IMR-90 (cell line): ENCODE results near the gene PLPPR3. TPM values are rescaled to one million over a fixed set of nuclear protein-coding genes. Genes with fewer than 3 reads are reported as not detected.

Experiments used
- ATAC-seq: fragments of 200-7000 bp; cut with Tn5 transposase; 2 replicates; pipeline ENCODE4 v1.9.1; 2020; ENCODE audit warnings: low read depth, mild to moderate bottlenecking, moderate library complexity
- BruUV-seq: library from RNA; stranded (reverse); fragments of 400-500 nt; replicated peaks from 2 replicates; lab custom pipeline; 2021; lab: Mats Ljungman, UMichigan
- CTCF ChIA-PET: fragments of 300-600 bp; formaldehyde crosslinking; extraction: SDS; loops from one replicate; lab custom pipeline; 2021; ENCODE audit warnings: antibody characterized with exemption; lab: Yijun Ruan, JAX
- POLR2A ChIA-PET: fragments of 300-600 bp; sonication (Branson Sonifier 250); formaldehyde crosslinking; loops from one replicate; lab custom pipeline; 2022; ENCODE audit warnings: antibody characterized with exemption; ENCODE audit not compliant: unreplicated experiment; lab: Charles Lee
- DNase-seq: peaks from one replicate; pipeline ENCODE4 v3.0.0; 2013
- H2AFZ ChIP-seq: replicated peaks from 2 replicates; pipeline ENCODE3; 2013; ENCODE audit warnings: low read length, mild to moderate bottlenecking; ENCODE audit not compliant: poor library complexity
- H2AK5ac ChIP-seq: 2 replicates; pipeline ENCODE4 v1.6.1; 2013; ENCODE audit warnings: low read depth, low read length, inconsistent platforms
- H2AK9ac ChIP-seq: replicated peaks from 2 replicates; pipeline ENCODE3; 2013; ENCODE audit warnings: mild to moderate bottlenecking, low read depth, low read length, moderate library complexity; ENCODE audit not compliant: poor library complexity
- H2BK120ac ChIP-seq: 2 replicates; pipeline ENCODE4 v1.6.1; 2013; ENCODE audit warnings: low read depth, low read length, inconsistent platforms
- H2BK15ac ChIP-seq: 3 replicates; pipeline ENCODE4 v1.6.1; 2013; ENCODE audit warnings: low read depth, low read length, inconsistent platforms
- H2BK20ac ChIP-seq: 2 replicates; pipeline ENCODE4 v1.6.1; 2013; ENCODE audit warnings: low read depth, mild to moderate bottlenecking, inconsistent platforms, low read length, moderate library complexity
- H2BK5ac ChIP-seq: 2 replicates; pipeline ENCODE4 v1.6.1; 2013; ENCODE audit warnings: mild to moderate bottlenecking, low read depth, low read length, inconsistent platforms; ENCODE audit not compliant: poor library complexity, severe bottlenecking
- H3K14ac ChIP-seq: replicated peaks from 2 replicates; pipeline ENCODE4 v1.6.1; 2013; ENCODE audit warnings: low read depth, low read length, inconsistent platforms
- H3K18ac ChIP-seq: 2 replicates; pipeline ENCODE4 v1.6.1; 2013; ENCODE audit warnings: low read depth, low read length, control low read depth
- H3K23ac ChIP-seq: 2 replicates; pipeline ENCODE4 v1.6.1; 2013; ENCODE audit warnings: low read depth, low read length, inconsistent platforms
- H3K27ac ChIP-seq: 2 replicates; pipeline ENCODE4 v1.5.1; 2013; ENCODE audit warnings: mild to moderate bottlenecking, control low read depth, low read length; ENCODE audit not compliant: insufficient read depth
- H3K27me3 ChIP-seq: 2 replicates; pipeline ENCODE4 v1.6.1; 2013; ENCODE audit warnings: low read length; ENCODE audit not compliant: control insufficient read depth, insufficient read depth
- H3K36me3 ChIP-seq: 2 replicates; pipeline ENCODE4 v1.6.1; 2013; ENCODE audit warnings: low read length, mixed read lengths; ENCODE audit not compliant: control insufficient read depth, insufficient read depth
- H3K4ac ChIP-seq: 2 replicates; pipeline ENCODE4 v1.6.1; 2013; ENCODE audit warnings: low read depth, low read length, inconsistent platforms
- H3K4me1 ChIP-seq: 2 replicates; pipeline ENCODE4 v1.6.1; 2013; ENCODE audit warnings: low read length, mixed read lengths; ENCODE audit not compliant: control insufficient read depth, insufficient read depth
- H3K4me2 ChIP-seq: 2 replicates; pipeline ENCODE4 v1.6.1; 2013; ENCODE audit warnings: low read depth, mild to moderate bottlenecking, control low read depth, low read length, moderate library complexity
- H3K4me3 ChIP-seq: 2 replicates; pipeline ENCODE4 v1.5.1; 2013; ENCODE audit warnings: low read depth, mild to moderate bottlenecking, control low read depth, low read length, moderate library complexity; ENCODE audit not compliant: insufficient read depth
- H3K56ac ChIP-seq: 2 replicates; pipeline ENCODE4 v1.6.1; 2013; ENCODE audit warnings: low read length, inconsistent platforms; ENCODE audit not compliant: insufficient read depth; ENCODE audit errors: extremely low read depth
- H3K79me1 ChIP-seq, 2 experiments: 2 replicates each; pipeline ENCODE4 v1.6.1; 2013; ENCODE audit warnings: low read length in 2 of 2, inconsistent platforms in 1 of 2, low read depth in 1 of 2
- H3K9ac ChIP-seq: 2 replicates; pipeline ENCODE4 v1.6.1; 2013; ENCODE audit warnings: low read depth, low read length, control low read depth
- H3K9me1 ChIP-seq: 2 replicates; pipeline ENCODE4 v1.6.1; 2013; ENCODE audit warnings: low read length, inconsistent platforms; ENCODE audit not compliant: insufficient read depth
- H3K9me3 ChIP-seq: 2 replicates; pipeline ENCODE4 v1.6.1; 2013; ENCODE audit warnings: low read length; ENCODE audit not compliant: control insufficient read depth, insufficient read depth
- H4K20me1 ChIP-seq: 2 replicates; pipeline ENCODE4 v1.6.1; 2013; ENCODE audit warnings: low read length, inconsistent platforms; ENCODE audit not compliant: insufficient read depth
- H4K5ac ChIP-seq: 2 replicates; pipeline ENCODE4 v1.6.1; 2013; ENCODE audit warnings: mild to moderate bottlenecking, low read depth, low read length, control low read depth
- H4K8ac ChIP-seq, 2 experiments: 2 replicates each; pipeline ENCODE4 v1.6.1; 2013; ENCODE audit warnings: low read depth in 2 of 2, low read length in 2 of 2, control low read depth in 1 of 2, inconsistent platforms in 1 of 2
- H4K91ac ChIP-seq: 2 replicates; pipeline ENCODE4 v1.6.1; 2013; ENCODE audit warnings: low read depth, low read length, inconsistent platforms; ENCODE audit not compliant: insufficient read depth
- WGBS, 2 experiments: methylation state at CpG; one replicate each; pipeline versions ENCODE4 v1.1.5 to v1.1.7; 2013; ENCODE audit warnings: missing lambda C conversion rate in 2 of 2; ENCODE audit not compliant: insufficient read length in 1 of 2; ENCODE audit errors: extremely low coverage in 2 of 2; 5-methylcytosine and 5-hydroxymethylcytosine counted together
- dilution Hi-C: fragments of 300-500 bp; cut with HindIII; formaldehyde crosslinking; loops from one replicate; pipeline ENCODE4 v1.14.3; 2018; ENCODE audit warnings: low sequenced_read_pairs; ENCODE audit not compliant: unreplicated experiment
- in situ Hi-C: fragments of 300-500 bp; cut with MboI; formaldehyde crosslinking; loops from 3 replicates; pipeline ENCODE4 v1.14.3; 2019; ENCODE audit warnings: low sequenced_read_pairs, inconsistent platforms, mixed read lengths
- intact Hi-C: fragments of 100-400 bp; cut with micrococcal nuclease; formaldehyde crosslinking; loops from 2 replicates; pipeline ENCODE4 v1.10.0; 2022
- polyA plus RNA-seq, 3 experiments: library from polyadenylated mRNA; depleted of rRNA; stranded (reverse); fragments of >200 nt; gene quantifications; 2 replicates each; pipeline ENCODE4 v1.2.3, GENCODE V29; 2012; ENCODE audit warnings: low replicate concordance in 1 of 3
- total RNA-seq: library from RNA; depleted of rRNA; stranded (reverse); fragments of >200 nt; gene quantifications from 2 replicates; pipeline ENCODE4 v1.2.3, GENCODE V29; 2012
- TF ChIP-seq, protein P1 (sequence below): conservative IDR thresholded peaks from 2 replicates; pipeline ENCODE4 v1.5.1; 2012; ENCODE audit warnings: mild to moderate bottlenecking, low read depth, low read length, improper control_type of control experiment

Gene PLPPR3
- total and polyA plus RNA-seq, 2 of the 4 experiments (the other 2 are of a cell fraction): 0.36 to 1.2 TPM

DNA sequence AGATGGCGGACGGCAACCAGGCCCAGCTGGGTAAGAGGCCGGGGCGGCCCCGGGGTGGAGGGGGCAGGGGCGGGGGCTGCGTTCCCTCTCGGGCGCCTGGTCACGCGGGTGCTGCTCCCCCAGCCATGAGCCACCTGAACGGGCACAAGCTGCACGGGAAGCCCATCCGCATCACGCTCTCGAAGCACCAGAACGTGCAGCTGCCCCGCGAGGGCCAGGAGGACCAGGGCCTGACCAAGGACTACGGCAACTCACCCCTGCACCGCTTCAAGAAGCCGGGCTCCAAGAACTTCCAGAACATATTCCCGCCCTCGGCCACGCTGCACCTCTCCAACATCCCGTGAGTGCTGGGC, 13.4 kb downstream of the PLPPR3 start:
- Histone ChIP-seq H4K91ac (no peak overlapping the region), H3K36me3 (peaks cover 92% of the 10 kb centered on the region)
- POLR2A ChIA-PET: no interaction called here

More for the DNA sequence above, 13.4 kb downstream of the PLPPR3 start:
- no peak overlapping the region for H3K27ac ChIP-seq
- H3K27me3 ChIP-seq: no peaks in the 10 kb centered on the region
- no peaks in the 10 kb centered on the region for H3K4me1 ChIP-seq
- no peak overlapping the region for H3K4ac ChIP-seq
- H3K4me2 ChIP-seq: no peak overlapping the region
- DNase-seq: no peak
- no peak overlapping the region for H4K5ac ChIP-seq
- no peak overlapping the region for H2AFZ ChIP-seq
- H3K79me1 ChIP-seq: peaks cover 11 to 46% of the 10 kb centered on the region in 2 experiments
- H4K20me1 ChIP-seq: peaks cover 76% of the 10 kb centered on the region
- H2AK5ac ChIP-seq: no peak overlapping the region
- H3K9me1 ChIP-seq: no peaks in the 10 kb centered on the region
- H4K8ac ChIP-seq: no peak overlapping the region
- intact Hi-C loops: no loop called here
- H3K9ac ChIP-seq: no peak overlapping the region
- 97% methylated on average over 21 of the region's 26 CpGs; no CpG with 5 or more reads in 1 of the 2 experiments for WGBS, 2 experiments
- H3K23ac ChIP-seq: no peak overlapping the region
- CTCF ChIA-PET: no interaction called here
- no TSS peak for BruUV-seq
- in situ Hi-C loops: no loop called here
- H3K56ac ChIP-seq: no peak overlapping the region
- TF ChIP-seq, protein P1, sequence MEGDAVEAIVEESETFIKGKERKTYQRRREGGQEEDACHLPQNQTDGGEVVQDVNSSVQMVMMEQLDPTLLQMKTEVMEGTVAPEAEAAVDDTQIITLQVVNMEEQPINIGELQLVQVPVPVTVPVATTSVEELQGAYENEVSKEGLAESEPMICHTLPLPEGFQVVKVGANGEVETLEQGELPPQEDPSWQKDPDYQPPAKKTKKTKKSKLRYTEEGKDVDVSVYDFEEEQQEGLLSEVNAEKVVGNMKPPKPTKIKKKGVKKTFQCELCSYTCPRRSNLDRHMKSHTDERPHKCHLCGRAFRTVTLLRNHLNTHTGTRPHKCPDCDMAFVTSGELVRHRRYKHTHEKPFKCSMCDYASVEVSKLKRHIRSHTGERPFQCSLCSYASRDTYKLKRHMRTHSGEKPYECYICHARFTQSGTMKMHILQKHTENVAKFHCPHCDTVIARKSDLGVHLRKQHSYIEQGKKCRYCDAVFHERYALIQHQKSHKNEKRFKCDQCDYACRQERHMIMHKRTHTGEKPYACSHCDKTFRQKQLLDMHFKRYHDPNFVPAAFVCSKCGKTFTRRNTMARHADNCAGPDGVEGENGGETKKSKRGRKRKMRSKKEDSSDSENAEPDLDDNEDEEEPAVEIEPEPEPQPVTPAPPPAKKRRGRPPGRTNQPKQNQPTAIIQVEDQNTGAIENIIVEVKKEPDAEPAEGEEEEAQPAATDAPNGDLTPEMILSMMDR: no peak
- dilution Hi-C loops: no loop called here
- ATAC-seq: no peak
- no peak overlapping the region for H2AK9ac ChIP-seq
- H3K18ac ChIP-seq: no peak overlapping the region
- no peaks in the 10 kb centered on the region for H3K9me3 ChIP-seq
- no peak overlapping the region for H2BK20ac ChIP-seq
- H2BK120ac ChIP-seq: no peak overlapping the region
- no peak overlapping the region for H3K4me3 ChIP-seq
- no peak overlapping the region for H2BK5ac ChIP-seq
- no peak overlapping the region for H3K14ac ChIP-seq
- H2BK15ac ChIP-seq: no peak overlapping the region
